Right renal pelvis (tissue), 4 donors: Measurements from ENCODE around the gene SELENOP. TPM values are rescaled to one million over a fixed set of nuclear protein-coding genes. Genes with fewer than 3 reads are reported as not detected.

Experiments
- polyA plus RNA-seq, 4 donors: library from polyadenylated mRNA; unstranded; fragments of 120-200 nt; gene quantifications; one replicate each; pipeline ENCODE4 v1.2.1, GENCODE V29; 2013; ENCODE audit not compliant: insufficient read length in 4 of 4

SELENOP gene
- polyA plus RNA-seq, 4 donors = 459 to 611 (median 514) TPM

Other genes with a start within 250 kb of the SELENOP start
- 10 to 100 TPM; 11.1 to 13.4 (median 11.7) TPM for gene CCDC152, start 55.1 kb downstream of the SELENOP start, polyA plus RNA-seq
- 1 to 10 TPM; 1.0 to 1.3 (median 1.3) TPM for gene ANXA2R, start 228.4 kb upstream of the SELENOP start, polyA plus RNA-seq